SK-N-SH treated with all-trans-retinoic acid at 6 μM for 48 hours (cell line): ENCODE measurements around the gene TNIP3.

Source experiments
- TCF4 ChIP-seq: fragments of 250-450 bp; sonication (Bioruptor Pico); IDR thresholded peaks from 2 replicates; pipeline ENCODE4 v1.8.0; 2021; ENCODE audit warnings: mild to moderate bottlenecking, moderate library complexity, borderline replicate concordance
- ZFP30 ChIP-seq: fragments of 450-650 bp; formaldehyde crosslinking; IDR thresholded peaks from 2 replicates; pipeline ENCODE4 v1.5.0; 2022; ENCODE audit warnings: mild to moderate bottlenecking, moderate library complexity

DNA sequence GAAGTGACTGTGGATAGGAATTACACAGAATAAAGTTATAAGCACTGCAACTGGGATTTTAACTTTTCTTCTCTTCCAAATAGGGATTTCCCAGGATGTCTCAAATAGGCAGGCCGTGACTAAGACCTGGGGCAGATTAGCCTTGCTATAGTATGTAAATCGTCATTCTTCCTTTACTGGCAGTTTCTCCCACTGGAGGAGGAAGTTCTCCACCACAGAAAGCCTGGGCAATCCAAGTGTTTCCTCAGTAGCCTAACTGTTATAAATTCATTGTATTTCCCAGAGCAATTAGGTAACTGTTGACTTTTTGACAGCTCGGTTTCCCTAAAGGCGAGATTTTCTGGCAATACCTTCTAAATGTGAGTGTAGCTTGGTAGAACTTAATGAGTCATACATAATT lies at the start of gene TNIP3:
- TF ChIP-seq TCF4 (CRISPR knock-in tag) (no peak), ZFP30 (CRISPR knock-in tag) (no peak)
